ENCODE results near the gene PKDREJ.
"Not testable (repeated sequence)": the region's sequence is repeated elsewhere in the genome, so short reads cannot be mapped to it uniquely, and the experiment has no call there.

The PKDREJ gene

DNA sequence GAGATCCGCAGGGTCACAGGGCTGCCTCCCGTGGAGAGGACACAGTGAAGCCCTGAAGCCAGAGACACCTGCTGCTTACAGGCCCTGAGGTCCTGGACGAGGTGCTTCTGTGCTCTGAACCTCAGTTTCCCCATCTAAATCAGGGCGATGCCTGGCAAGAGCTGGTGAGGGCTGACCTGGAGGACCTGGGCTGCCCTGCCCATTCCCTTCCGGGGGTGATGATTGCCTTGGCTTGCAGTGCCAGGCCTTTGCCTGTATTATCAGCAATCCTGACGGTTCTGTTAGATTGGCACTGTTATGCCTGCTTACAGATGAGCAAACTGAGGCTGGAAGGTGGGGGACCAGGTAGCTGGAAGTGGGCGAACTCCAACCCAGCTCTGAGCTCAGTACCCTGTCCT is 25.7 kb upstream of the PKDREJ start:
- DNase-seq (ENCODE audit: low read depth) = no peak

DNA sequence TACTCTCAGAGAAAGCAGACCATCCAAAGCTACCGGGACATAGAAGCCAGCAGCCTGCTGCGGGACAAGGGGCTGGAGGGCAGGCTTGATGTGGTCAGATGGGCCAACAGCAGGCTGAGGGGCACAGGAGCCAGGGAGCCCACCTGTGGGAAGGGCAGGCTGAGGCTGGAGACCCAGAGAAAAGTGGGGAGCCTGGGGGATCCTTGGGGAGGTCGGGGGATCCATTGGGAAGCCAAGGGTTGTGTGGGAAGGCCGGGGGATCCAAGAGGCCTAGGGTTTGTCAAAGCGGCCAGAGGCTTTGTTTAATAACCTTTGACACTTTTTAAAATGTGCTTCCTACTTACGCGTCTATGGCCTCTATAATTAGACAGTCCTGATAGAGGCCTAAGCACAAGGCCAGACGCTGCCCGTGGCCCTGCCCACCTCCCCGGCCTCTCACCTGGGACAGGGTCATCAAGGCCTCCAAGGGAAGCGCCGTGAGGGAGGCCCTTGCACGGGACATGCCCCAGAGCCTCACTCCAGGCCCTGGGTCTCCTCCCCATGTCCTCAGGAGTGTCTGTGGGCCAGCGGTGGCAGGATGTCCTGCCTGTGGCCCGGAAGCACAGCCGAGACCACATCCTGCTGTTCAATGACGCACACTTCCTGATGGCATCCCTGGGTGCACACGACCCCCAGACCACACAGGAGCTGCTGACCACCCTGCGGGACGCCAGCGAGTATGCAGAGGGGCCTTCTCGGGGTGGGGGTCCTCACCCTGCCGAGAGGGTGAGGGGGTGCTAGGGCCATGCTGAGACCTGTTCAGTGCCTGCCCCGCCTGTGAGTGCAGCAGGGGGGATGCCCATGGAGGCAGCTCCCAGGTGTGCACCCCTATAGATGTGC is 25.0 kb upstream of the PKDREJ start:
- DNase-seq (ENCODE audit: low read depth) = no peak

DNA sequence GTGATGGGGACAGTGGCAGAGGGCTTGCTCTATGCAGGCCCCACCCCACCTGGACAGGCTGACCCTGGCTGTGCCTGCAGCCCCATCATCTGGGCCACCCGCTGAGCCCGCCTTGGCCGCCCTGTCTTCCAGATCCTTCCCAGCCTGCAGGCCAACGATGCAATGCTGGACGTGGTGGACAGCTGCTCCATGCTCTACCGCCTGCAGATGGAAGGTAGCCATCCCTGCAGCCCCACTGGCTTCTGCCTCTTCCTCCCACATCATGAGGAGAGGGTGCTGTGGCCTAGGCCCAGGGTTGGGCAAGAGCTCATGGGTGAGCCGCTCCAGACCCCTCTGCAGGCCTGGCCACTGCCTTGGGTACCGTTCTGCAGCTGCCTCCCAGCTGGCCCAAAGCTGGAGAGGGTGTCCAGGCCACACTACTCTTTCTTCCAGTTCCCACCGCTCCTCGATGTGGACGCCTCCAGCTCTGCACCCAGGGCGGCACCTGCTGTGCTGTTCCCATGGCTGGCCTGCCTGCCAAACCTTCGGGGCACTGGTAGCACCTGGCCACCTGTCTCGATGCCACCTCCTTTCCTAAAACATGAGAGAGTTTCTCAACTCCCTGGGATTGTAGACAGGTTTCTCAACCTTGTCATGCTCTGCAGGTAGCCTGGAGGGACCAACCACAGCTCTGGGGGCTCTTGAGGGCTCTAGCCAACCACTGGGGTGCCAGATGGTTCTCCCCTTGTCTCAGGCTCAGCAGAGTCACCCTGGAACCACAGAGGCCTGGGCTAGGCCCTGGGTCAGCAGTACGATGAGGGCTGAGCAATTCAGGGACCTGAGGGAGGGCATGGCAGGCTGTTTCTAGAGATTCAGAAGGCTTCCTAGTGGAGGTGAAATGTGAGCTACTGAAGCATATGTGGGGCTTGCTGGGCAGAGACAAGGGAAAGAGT is 24.1 kb upstream of the PKDREJ start:
- no peak for DNase-seq (ENCODE audit: low read depth)

DNA sequence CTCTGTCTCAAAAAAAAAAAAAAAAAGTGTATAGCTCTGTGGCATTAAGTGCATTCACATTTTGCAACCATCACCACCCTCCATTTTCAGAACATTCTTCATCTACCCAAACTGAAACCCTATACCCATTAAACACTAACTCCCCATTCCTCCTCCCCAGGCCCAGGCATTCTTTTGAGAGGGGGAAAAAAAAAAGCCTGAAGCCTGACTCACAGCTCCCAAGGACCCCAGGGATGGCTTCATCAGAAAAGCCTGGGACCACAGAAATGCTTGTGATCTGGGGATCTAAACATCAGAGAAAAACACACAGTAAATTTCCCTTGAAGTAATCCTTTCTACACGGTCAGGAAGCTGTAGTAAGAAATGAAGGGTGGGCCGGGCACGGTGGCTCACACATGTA is 22.9 kb upstream of the PKDREJ start:
- DNase-seq (ENCODE audit: low read depth) = no peak

DNA sequence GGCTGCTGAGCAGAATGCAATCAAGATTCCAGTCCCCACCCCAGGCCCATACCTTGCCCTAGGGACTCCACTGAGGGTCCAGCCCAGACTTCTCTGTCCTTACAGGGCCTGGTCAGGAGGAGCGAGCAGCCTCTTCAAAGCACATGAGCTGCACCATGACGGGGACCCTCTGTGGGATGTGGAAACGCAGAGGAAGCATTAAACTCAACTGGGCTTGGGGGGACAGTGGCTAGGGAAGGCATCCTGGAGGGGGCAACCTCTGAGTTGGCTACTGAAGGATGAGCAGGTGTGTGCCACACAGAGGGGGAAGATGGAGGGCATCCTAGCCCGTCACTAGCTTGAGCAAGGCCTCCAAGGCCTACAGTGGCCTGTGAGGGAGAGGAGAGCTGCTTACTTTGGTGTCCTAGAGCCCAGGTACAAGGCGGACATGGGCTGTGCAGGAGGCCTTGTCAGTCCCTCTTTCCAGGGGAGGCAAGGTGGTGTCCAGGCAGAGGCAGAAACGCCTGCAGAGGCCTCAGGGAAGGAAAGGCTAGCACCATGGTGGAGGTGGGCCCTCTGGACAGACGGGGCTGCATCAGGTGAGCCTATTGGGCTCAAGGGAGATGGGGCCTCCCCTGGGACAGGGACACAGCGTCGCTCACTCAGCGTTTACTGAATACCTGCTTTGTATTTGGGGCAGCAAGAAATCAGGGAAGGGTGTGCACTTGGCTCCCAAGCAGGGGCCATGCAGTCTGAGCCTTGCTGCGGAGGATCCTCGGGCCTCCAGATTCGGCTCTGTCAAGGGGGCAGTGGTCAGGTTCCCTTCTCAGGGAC is 18.9 kb upstream of the PKDREJ start:
- no peak for DNase-seq (ENCODE audit: low read depth)

DNA sequence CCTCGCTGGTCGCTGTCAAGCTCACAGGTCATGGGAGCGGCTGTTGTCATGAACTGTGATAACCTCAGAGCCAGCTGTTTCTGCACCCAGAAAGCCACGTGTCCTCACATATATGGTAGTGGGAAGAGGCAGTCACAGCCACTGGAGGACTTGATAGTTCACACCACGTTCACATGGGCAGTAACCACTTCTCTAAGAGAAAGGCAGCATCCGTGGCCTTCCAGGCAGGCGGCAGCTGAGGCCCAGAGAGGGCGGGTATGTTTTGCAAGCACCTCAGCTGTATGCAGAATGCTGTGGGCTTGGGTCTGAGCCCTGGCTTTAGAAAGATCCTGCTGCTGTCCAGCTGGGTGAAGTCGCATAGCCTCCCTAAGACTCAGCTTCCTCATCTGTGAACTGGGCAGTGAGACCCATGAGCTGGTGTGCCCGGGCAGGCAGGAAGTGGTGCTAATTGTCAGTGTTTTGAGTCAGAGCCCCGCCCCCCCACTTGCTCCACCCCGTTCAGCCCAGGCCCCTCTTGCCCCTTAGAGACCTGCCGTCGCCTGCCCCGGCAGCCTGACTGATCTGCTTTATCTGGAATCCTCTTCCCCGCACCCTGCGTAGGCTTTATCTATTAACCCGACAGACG is 18.0 kb upstream of the PKDREJ start:
- peak; percentile 21 for DNase-seq (ENCODE audit: low read depth)

DNA sequence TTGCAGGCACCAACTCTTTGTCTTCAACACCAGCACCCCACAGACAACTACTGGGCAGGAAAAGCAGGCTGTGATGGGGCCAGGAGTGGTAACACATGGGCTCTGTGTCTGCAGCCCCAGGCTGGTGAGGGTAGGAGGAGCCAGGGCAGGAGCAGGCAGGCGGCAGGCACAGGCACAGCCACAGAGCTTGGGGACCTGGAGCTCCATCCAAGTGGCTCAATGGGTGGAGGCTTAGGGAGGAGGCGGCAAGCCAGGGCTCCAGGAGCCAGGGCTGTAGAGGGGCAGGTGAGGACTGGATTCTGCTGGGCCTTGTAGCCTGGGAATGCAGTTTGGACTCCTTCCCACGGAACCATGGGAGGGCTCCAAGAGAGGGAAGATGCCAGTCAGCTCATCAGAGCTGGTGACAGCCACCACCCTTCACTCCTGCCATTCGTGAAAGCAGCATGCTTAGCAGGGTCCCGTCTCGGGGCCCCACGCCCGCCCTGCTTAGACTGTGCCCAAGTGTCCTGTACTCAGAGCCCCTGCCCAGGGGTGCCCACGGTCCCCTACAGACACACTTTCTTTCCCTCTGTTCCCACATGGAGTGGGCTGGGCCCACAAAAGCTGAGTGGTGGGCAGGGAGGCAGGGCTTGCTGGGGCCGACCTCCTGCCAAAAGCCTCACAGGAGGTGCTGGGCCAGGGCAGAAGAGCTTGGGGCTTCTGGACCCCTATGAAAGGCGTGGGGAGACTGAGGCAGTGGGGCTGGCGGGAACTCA is 17.1 kb upstream of the PKDREJ start:
- DNase-seq (ENCODE audit: low read depth) = no peak

DNA sequence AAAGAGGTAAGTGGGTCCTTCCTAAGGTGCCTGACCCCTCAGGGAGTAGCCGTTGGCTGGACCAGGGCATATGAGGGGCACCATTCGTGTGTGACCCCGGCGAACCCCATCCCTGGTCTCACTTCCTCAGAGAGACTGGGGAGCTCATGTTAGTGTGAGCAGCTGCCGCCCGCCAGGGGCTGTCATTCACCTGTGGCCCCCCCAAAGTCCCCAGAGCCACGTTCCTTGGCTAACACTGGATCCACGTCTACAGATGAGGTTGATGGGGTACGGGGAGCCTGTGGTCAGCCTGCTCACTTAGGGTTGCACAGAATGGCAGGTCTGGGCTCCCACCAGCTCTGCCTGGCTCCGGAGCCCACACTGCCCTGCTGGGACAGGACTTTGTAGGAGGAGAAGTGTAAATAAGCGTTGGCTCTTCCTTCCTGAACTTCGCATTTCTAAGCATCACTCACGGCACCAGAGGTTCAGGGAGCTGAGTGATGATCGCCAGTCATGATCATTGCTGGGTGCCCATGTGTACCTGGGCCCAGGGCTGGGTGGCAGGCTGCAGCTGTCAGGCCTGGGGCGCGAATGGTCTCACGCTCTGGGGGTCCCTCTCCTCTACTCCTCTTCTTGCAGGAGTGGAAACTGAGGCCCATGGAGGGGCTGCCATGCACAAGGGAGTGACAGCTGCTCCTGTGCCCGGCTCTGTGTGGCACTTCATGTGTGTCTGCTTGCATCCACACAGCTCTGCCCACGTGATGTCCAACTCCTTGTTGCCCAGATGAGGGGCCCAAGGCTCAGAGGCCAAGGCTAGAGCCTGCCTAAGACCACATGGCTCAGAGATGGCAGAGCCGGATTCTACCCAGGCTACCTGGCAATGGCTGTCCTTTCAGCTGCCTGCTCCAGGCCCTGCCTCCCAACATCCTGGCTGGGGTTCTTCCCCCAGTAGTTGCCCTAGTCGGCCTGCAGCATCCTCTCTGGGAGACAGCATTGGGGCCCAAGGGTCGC is 15.8 kb upstream of the PKDREJ start:
- DNase-seq (ENCODE audit: low read depth) = no peak

DNA sequence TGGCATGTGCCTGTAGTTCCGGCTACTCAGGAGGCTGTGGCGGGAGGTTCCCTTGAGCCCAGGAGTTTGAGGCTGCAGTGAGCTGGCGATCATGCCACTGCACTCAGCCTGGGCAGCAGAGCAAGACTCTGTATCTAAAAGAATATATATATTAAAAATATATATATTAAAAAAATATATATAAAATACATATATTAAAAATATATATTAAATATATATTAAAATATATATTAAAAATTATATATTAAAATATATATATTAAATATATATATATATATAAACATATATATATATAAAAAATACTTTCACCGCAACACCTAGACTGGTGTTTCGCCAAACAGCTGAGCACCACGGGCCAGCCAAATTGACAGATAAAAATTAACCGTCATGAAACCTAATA is 13.4 kb upstream of the PKDREJ start:
- no peak for DNase-seq (ENCODE audit: low read depth)

DNA sequence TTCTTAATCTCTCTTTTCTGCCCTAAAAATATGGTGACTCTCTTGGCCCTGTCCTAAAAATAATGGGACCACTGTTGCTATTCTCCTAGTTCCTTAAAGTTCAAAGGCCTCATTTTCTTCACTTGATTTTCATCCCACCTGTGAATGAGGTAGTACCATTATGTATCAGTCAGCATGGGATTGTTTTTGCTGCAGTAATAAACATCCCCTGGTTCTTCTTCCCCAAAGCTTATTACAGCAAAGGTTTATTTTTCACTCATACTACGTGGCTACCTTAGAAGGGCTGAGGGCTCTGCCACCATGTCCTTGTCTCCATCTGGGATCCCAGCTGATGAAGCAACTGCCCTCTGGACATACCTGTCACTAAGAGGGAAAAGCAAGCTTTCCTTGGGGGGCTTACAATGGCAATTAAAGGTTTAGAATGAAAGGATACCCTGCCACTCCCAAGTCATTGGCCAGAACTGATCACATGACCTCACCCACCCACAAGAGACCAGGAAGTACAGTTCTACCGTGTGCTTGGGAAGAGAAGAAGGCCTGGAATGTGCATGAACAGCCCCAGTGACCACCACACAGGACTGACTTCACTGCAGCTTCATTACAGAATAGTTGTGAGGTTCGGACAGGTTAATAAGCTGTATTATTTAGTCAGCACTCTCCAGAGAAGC is 12.4 kb upstream of the PKDREJ start:
- DNase-seq (ENCODE audit: low read depth) = no peak

DNA sequence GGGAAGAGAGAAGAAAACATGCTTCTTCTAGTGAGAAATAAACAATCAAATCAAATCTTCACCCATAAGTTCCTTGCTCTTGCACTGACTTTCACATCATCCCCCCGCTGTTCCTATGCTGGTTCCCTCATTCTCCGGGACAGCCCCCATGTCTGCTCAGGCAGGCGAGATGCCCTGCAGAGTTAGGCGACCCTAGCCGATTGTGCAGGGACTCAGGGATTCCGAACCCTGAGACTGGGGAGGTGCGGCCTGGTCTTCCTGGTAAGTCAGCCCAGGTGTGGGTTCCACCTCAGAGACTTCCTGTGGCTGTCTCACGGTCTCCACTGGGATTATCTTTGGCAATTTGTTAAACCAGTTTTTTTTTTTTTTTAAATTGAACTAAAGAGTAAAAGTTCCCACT is 11.2 kb upstream of the PKDREJ start:
- DNase-seq (ENCODE audit: low read depth) = no peak

DNA sequence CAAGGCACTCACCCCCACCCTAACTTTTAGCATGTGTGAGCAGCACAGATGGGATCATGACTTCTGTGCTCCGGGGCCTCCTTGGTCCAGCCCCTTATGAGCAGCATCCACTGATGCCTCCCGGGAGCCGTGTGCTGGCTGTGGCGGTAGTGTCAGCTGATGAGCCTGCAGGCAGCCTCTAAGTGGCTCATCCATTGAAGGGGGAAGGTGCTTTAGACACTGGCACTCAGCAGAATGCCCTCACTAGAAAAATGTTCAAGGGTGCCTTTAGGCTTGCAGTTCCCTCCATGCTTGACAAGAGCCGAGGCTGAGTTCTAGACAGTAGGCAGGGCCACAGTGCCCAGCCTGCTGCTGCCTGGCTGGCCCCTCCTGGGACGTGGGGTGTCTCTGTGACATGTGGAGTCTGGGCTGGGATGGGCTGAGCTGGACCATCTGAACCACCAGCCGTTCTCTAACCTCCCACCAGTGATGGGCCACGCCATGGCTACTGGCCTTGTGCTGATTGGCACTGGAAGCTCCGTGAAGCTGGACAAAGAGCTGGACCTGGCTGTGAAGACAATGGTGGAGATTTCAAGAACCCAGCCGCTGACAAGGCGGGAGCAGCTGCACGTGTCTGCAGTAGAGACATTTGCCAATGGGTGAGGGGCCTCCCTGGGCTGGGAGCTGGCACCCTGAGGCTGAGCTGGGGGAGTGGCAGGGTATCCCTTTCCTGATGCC is 10.4 kb upstream of the PKDREJ start:
- DNase-seq (ENCODE audit: low read depth) = no peak

DNA sequence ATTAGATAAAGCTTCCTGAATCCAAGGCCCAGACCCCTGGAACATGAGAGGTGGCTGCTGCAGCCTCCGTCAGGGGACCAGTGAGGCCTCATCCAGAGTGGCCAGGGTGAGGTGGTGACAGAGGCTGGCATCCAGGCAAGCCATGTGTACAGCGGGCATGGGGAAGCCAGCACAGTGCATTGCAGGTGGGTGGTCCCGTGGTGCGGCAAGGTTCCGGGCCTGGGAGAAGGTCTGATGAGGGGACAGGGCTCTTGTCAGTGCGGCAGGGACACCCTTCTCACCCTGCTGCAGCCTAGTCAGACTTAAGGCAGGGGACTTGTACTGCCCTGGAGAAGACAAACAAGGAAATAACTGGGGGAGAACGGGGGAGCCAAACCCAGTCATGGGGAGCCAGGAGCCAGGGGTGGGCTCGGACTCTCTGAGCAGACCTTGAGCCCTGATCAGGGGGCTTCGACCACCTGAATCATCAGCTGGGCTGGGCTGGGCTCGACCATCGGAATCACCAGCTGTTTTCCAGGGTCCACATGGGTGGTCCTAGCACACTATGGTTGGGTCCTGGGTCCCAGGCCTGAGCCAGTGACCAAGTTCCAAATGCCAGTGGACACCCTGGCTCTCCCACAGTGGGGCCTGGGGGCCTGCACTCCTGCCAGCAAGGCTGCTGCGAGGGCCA is 9.8 kb upstream of the PKDREJ start:
- DNase-seq (ENCODE audit: low read depth) = no peak

DNA sequence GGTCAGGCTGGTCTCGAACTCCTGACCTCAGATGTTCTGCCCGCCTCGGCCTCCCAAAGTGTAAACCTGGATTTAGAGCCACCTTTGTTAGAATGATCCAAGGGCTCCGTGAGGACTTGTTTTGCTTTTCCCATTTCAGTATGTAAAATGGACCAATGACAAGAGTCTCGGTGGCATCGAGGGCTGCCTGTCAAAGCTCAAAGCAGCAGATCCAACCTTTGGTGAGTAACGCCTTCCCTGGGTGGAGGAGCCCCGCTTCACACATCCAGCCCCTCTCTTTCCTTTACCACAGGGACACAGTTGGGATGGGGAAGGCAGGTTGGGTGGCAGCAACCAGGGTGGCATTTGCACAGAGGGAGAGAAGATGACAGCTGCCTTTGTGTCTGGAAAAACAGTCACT is 9.1 kb upstream of the PKDREJ start:
- DNase-seq (ENCODE audit: low read depth) = no peak

DNA sequence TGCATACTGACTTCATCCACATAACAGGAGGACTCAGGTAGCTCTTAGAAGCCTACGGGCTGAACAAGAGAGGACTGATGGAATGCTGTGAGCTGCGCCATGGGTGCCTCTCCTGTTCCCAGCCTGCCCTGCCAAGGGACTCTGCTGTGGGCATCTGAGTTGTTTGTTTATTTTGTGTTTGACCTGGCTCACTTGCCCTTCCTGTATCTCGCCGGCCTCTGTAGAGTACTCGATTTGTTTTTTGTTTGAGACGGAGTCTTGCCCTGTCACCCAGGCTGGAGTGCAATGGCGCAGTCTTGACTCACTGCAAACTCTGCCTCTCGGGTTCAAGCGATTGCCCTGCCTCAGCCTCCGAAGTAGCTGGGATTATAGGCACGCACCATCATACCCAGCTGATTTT is 6.4 kb upstream of the PKDREJ start:
- no peak for DNase-seq (ENCODE audit: low read depth)

DNA sequence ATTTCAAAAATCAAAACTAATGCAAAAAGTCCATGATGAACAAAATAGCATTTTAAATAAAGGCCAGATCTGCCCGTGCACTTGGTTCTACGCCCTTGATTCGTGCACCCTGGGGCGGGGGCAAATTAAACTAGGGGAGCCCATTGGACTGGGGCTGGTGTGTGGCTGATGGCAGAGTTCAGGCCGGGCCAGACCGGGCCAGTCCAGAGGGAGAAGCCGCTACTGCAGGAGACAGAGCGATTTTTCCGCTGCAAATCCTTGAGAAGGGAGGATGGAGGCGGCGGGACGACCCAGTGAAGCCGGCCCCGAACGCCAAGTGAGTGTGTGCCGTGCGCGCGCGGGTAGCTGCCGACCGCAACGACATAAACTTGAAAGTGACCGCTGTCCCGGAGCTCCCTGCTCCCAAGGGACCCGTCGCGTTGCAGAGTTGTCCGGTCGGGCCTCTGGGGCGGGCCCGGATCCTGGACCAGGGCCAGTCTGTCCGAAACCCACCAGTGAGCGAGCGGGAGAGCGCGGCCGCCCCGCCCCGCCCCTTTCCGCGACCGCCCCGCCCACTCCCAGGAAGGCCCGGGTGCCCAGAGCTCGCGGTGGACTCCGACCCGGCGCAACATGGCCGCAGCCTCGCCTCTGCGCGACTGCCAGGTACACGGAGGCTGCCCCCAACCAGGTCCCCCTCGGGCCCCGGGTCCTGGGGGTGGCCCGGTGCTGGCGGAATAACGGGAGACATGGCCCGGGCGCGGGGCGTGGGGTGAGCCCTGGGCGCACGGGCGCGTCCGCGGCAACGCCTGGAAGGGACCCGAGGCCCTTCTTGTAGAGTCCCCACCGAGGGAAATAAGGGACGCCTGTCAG is 4.5 kb upstream of the PKDREJ start, which contains the start of gene TTC38:
Gene TTC38, plus strand, starts transcription at position 578 of the 849 bp plus-strand sequence. Its CDS starts 32 bp downstream, at position 610.
- DNase-seq (ENCODE audit: low read depth) = no peak

DNA sequence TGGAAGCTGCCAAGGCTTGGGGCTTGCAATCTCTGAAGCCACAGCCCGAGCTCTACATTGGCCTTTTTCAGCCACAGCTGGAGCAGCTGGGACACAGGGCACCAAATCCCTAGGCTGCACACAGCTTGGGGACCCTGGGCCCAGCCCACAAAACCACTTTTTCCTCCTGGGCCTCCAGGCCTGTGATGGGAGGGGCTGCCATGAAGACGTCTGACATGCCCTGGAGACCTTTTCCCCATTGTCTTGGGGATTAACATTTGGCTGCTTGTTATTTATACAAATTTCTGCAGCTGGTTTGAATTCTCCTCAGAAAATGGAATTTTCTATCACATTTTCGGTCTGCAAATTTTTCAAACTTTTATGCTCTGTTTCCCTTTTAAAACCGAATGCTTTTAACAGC is 2.5 kb upstream of the PKDREJ start:
- not testable (repeated sequence) for DNase-seq (ENCODE audit: low read depth)

All from stimulated activated CD8-positive, alpha-beta memory T cell treated with anti-CD3 and anti-CD28 coated beads, Interleukin-12 subunit alpha, Interleukin-12 subunit beta, amount 100 ng/mL, for 1 hour (primary cell).